HepG2 (cell line): Measurements from ENCODE around the gene VPS13C. TPM values are rescaled to one million over a fixed set of nuclear protein-coding genes. Genes with fewer than 3 reads are reported as not detected.

ENCODE experiments used
- ATAC-seq: fragments of 200-7000 bp; cut with Tn5 transposase; 3 replicates; pipeline ENCODE4 v1.9.1; 2020; ENCODE audit warnings: mild to moderate bottlenecking, moderate library complexity
- BruUV-seq: library from RNA; stranded (reverse); fragments of 400-500 nt; replicated peaks from 2 replicates; lab custom pipeline; 2021; lab: Mats Ljungman, UMichigan
- CTCF ChIA-PET: fragments of 300-600 bp; formaldehyde crosslinking; extraction: SDS; loops from one replicate; lab custom pipeline; 2021; ENCODE audit warnings: low total read pairs, inconsistent platforms, low intra/inter-chr PET ratio; lab: Yijun Ruan, JAX
- POLR2A ChIA-PET: fragments of 350-600 bp; sonication (Branson Sonifier 250); formaldehyde crosslinking; loops from one replicate; lab custom pipeline; 2020; ENCODE audit warnings: antibody characterized with exemption, inconsistent platforms; lab: Yijun Ruan, JAX
- DNase-seq: peaks from one replicate; pipeline ENCODE4 v3.0.0-alpha.2; 2015; ENCODE audit warnings: low spot score
- FAIRE-seq: peaks from 3 replicates; lab custom pipeline; 2011; peaks lifted over from hg19 to GRCh38; lab: Jason Lieb, UNC
- H2AFZ ChIP-seq: one replicate; pipeline ENCODE4 v1.6.1; 2011; ENCODE audit warnings: low read length, inconsistent platforms
- H3K27ac ChIP-seq: fragments of 300-600 bp; 3 replicates; pipeline ENCODE4 v1.8.0; 2011; ENCODE audit warnings: mixed run types, mild to moderate bottlenecking, mixed read lengths, low read length, inconsistent platforms; ENCODE audit not compliant: insufficient read depth; ENCODE audit errors: extremely low read length
- H3K27me3 ChIP-seq, 2 experiments: fragments of 200-600 bp in 1 of 2; 2 replicates in 1 of 2; 3 replicates in 1 of 2; pipeline versions ENCODE4 v1.6.0 to v1.8.0; 2011; ENCODE audit warnings: low read length in 2 of 2, mild to moderate bottlenecking in 2 of 2, moderate library complexity in 2 of 2, inconsistent platforms in 1 of 2; ENCODE audit not compliant: insufficient read depth in 2 of 2, control insufficient read depth in 1 of 2
- H3K36me3 ChIP-seq, 2 experiments: fragments of 200-600 bp in 1 of 2; replicated peaks in 1 of 2; 2 replicates in 1 of 2; 3 replicates in 1 of 2; pipeline versions ENCODE4 v1.5.1 to v1.8.0; 2011; ENCODE audit warnings: low read length in 2 of 2, inconsistent platforms in 1 of 2; ENCODE audit not compliant: insufficient read depth in 2 of 2, control insufficient read depth in 1 of 2
- H3K4me1 ChIP-seq: 2 replicates; pipeline ENCODE4 v1.5.1; 2012; ENCODE audit warnings: low read length, inconsistent platforms; ENCODE audit not compliant: insufficient read depth
- H3K4me2 ChIP-seq: 2 replicates; pipeline ENCODE4 v1.6.0; 2011; ENCODE audit warnings: low read depth, low read length, inconsistent platforms
- H3K4me3 ChIP-seq, 3 experiments: fragments of 200-600 bp in 1 of 3; sonication (generic), shearing (Covaris generic) in 1 of 3; replicated peaks in 1 of 3; 2 replicates each; pipeline ENCODE4 v1.5.1; 2011 to 2016; ENCODE audit warnings: low read length in 3 of 3, inconsistent platforms in 2 of 3, low read depth in 2 of 3, mild to moderate bottlenecking in 2 of 3, control low read depth in 1 of 3, mixed read lengths in 1 of 3; ENCODE audit not compliant: insufficient read depth in 1 of 3
- H3K79me2 ChIP-seq: one replicate; pipeline ENCODE4 v1.6.1; 2011; ENCODE audit warnings: low read length, inconsistent platforms; ENCODE audit not compliant: insufficient read depth
- H3K9ac ChIP-seq: 2 replicates; pipeline ENCODE4 v1.6.0; 2011; ENCODE audit warnings: mild to moderate bottlenecking, low read depth, low read length, inconsistent platforms; ENCODE audit not compliant: insufficient read depth
- H3K9me3 ChIP-seq: 2 replicates; pipeline ENCODE4 v1.5.1; 2012; ENCODE audit warnings: mild to moderate bottlenecking, low read length
- H4K20me1 ChIP-seq: 2 replicates; pipeline ENCODE4 v1.6.0; 2011; ENCODE audit warnings: inconsistent platforms, mild to moderate bottlenecking, low read length, moderate library complexity; ENCODE audit not compliant: insufficient read depth
- NCOA1 ChIP-seq: sonication (generic); formaldehyde crosslinking; IDR thresholded peaks from 2 replicates; pipeline ENCODE4 v1.9.0; 2021; ENCODE audit warnings: missing genetic modification reagents
- YY1 ChIP-seq: IDR thresholded peaks from 2 replicates; pipeline ENCODE4 v1.6.1; 2011; ENCODE audit warnings: low read length, low read depth, moderate library complexity, mild to moderate bottlenecking; ENCODE audit not compliant: insufficient read depth, insufficient replicate concordance
- ZMAT3 ChIP-seq: sonication (generic); formaldehyde crosslinking; conservative IDR thresholded peaks from 2 replicates; pipeline ENCODE4 v1.7.0; 2021; ENCODE audit warnings: missing genetic modification reagents
- WGBS: methylation state at CpG from one replicate; pipeline ENCODE4 v1.1.6; 2017; ENCODE audit warnings: low lambda C conversion rate; 5-methylcytosine and 5-hydroxymethylcytosine counted together
- in situ Hi-C: cut with HindIII; loops from 2 replicates; pipeline ENCODE4 v1.10.0; 2017; ENCODE audit warnings: low pct_unique_long_range_greater_than_20kb; ENCODE audit not compliant: extremely low pct_ligation_motif_present
- intact Hi-C: fragments of 100-400 bp; cut with micrococcal nuclease; formaldehyde crosslinking; loops from one replicate; pipeline ENCODE4 v1.10.0; 2022; ENCODE audit not compliant: unreplicated experiment
- polyA plus RNA-seq, 8 experiments: library from polyadenylated mRNA; depleted of rRNA in 3 of 8; stranded (reverse) in 7 of 8; unstranded in 1 of 8; fragments of >200 nt; fragmentation: Illumina TruSeq in 4 of 8; extraction: Trizol in 4 of 8; gene quantifications; 2 replicates each; pipeline versions ENCODE4 v1.2.1 to v1.2.3, GENCODE V29; 2011 to 2016; ENCODE audit warnings: low read depth in 4 of 8, missing spikeins in 1 of 8, mixed read lengths in 1 of 8; ENCODE audit not compliant: insufficient read depth in 1 of 8
- total RNA-seq, 5 experiments: library from RNA; depleted of rRNA; stranded (reverse); fragments of >200 nt; fragmentation: Illumina TruSeq; extraction: Trizol; gene quantifications; 2 replicates each; pipeline ENCODE4 v1.2.3, GENCODE V29; 2016; ENCODE audit warnings: low read depth in 1 of 5
- TF ChIP-seq, protein P1 (sequence below): sonication (generic); formaldehyde crosslinking; IDR thresholded peaks from 2 replicates; pipeline ENCODE4; 2020; ENCODE audit warnings: missing genetic modification reagents, mild to moderate bottlenecking, borderline replicate concordance

Gene VPS13C
- total and polyA plus RNA-seq, 2 of the 13 experiments (the other 11 are each of a cell fraction or from before 2014, with no cell fraction given), result 10.9 to 26.8 TPM

- TF ChIP-seq, protein P1, sequence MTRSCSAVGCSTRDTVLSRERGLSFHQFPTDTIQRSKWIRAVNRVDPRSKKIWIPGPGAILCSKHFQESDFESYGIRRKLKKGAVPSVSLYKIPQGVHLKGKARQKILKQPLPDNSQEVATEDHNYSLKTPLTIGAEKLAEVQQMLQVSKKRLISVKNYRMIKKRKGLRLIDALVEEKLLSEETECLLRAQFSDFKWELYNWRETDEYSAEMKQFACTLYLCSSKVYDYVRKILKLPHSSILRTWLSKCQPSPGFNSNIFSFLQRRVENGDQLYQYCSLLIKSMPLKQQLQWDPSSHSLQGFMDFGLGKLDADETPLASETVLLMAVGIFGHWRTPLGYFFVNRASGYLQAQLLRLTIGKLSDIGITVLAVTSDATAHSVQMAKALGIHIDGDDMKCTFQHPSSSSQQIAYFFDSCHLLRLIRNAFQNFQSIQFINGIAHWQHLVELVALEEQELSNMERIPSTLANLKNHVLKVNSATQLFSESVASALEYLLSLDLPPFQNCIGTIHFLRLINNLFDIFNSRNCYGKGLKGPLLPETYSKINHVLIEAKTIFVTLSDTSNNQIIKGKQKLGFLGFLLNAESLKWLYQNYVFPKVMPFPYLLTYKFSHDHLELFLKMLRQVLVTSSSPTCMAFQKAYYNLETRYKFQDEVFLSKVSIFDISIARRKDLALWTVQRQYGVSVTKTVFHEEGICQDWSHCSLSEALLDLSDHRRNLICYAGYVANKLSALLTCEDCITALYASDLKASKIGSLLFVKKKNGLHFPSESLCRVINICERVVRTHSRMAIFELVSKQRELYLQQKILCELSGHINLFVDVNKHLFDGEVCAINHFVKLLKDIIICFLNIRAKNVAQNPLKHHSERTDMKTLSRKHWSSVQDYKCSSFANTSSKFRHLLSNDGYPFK (CRISPR knock-in tag), result no peak
- TF ChIP-seq ZMAT3 (no peak), NCOA1 (CRISPR knock-in tag) (no peak)
- TF ChIP-seq, all 625 proteins: peak for 0
Measured at GRCh38 chr15:62047282-62047827, 12.9 kb downstream of the VPS13C start (continued).

DNA sequence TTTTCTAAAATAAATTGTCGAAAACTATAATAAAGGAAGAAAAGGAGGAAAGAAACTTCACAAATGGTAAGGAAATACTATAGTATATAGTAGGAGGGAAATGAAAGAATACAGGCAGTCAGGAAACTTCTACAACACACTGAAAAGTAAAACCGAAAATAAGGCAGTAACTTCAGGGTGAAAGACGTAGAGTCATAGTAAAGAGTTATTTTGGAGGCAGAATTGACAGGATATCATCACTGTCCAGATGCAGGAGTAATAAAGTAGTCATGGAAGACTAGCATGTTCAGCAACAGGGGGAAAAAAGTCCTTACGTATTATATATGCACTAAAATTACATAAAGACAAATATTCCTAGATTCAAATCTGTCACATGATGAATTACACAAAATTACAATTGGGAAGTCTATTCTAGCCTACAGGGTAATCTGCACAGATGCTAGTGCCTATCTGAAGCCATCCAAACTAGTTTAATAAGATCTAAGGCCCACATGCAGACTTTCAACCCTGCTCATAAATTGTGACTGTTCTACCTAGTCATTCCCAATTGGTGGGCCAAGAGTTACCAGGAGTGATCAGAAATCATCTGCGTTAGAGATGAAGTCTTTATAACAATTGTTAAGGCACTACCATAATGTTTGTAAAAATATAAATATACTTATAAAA is 14.0 kb downstream of the VPS13C start:
- WGBS, result 76% methylated on average over 5 of the region's 5 CpGs
- no peak for ATAC-seq

More for the DNA sequence above, 14.0 kb downstream of the VPS13C start:
- no peaks in the 10 kb centered on the region for H3K4me1 ChIP-seq
- no peaks in the 10 kb centered on the region for H3K36me3 ChIP-seq
- H3K27me3 ChIP-seq, result no peaks in the 10 kb centered on the region
- FAIRE-seq, result no peak
- H3K9me3 ChIP-seq, result no peaks in the 10 kb centered on the region
- H3K4me2 ChIP-seq, result no peak overlapping the region
- no peak overlapping the region for H2AFZ ChIP-seq
- no peak for DNase-seq
- TF ChIP-seq YY1, result no peak
- H4K20me1 ChIP-seq, result no peaks in the 10 kb centered on the region
- no TSS peak for BruUV-seq
- H3K79me2 ChIP-seq, result peaks cover under 1% of the 10 kb centered on the region
- H3K4me3 ChIP-seq, result no peak overlapping the region
- H3K27ac ChIP-seq, result no peak overlapping the region
- POLR2A ChIA-PET, result no interaction called here
- intact Hi-C loops (no loop called here), in situ Hi-C loops (no loop called here)
- no peak overlapping the region for H3K9ac ChIP-seq
- CTCF ChIA-PET, result no interaction called here
